GM18868 (cell line): Measurements from ENCODE around the gene CHL1.

Experiments used
- ATAC-seq: cut with Tn5 transposase; IDR thresholded peaks from one replicate; pipeline ENCODE4 v1.9.1; 2021; ENCODE audit warnings: mild to moderate bottlenecking, moderate library complexity; ENCODE audit not compliant: unreplicated experiment

The CHL1 gene

GRCh38 chr3:196311-197148 lies at the start of gene CHL1:
TSS of gene CHL1 (plus strand) at chr3:196763. CDS start at chr3:319777, 123,014 bp downstream.
- ATAC-seq: no peak

DNA sequence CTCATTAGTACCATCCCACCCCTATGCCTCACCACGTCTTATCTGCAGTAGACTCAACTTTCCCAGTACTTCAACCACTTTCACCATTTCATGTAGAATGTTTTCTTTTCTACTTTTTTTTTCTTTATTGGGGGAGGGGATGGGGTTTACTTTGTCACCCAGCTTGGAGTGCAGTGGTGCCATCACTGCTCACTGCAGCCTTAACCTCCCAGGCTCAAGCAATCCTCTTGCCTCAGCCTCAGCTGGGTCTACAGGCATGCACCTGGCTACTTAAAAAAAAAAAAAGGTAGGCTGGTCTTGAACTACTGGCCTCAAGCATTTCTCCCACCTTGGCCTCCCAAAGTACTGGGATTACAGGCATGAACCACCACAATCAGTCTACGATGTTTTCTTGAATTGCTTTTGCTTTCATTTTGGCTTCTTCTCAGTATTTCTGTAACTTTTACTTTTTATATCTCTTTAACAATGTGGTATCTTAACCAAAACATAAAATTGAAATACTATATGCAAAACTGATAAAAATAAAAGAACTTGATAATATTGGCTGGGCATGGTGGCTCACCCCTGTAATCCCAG lies 44.9 kb upstream of the CHL1 start:
- ATAC-seq: no peak

GRCh38 chr3:159974-160373 lies 36.6 kb upstream of the CHL1 start:
- ATAC-seq: no peak

- no peak for ATAC-seq
These were observed 30.5 kb upstream of the CHL1 start for GRCh38 chr3:166071-166470.

GRCh38 chr3:166799-167198 lies 29.8 kb upstream of the CHL1 start:
- ATAC-seq: no peak

DNA sequence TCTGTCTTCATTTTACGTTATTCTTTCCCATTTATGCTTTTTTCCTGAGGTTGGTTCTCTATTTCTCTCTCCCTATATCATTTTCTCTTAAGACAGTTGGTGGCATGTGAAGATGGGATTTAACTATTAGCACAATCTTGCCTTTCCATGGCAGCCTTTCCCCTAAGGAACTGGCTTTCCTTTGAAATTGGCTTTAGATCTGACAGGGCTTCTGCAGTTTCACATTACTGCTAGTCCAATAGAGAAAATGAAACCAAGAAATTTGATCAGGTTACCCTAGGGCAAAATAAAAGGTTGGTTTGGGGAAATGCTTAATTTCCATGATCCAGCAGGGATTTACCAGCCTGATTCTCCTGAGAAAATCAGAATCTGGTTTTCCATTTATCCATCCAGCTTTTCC lies 22.7 kb upstream of the CHL1 start:
- peak; percentile 76 for ATAC-seq

GRCh38 chr3:184976-185375 lies 11.6 kb upstream of the CHL1 start:
- no peak for ATAC-seq

DNA sequence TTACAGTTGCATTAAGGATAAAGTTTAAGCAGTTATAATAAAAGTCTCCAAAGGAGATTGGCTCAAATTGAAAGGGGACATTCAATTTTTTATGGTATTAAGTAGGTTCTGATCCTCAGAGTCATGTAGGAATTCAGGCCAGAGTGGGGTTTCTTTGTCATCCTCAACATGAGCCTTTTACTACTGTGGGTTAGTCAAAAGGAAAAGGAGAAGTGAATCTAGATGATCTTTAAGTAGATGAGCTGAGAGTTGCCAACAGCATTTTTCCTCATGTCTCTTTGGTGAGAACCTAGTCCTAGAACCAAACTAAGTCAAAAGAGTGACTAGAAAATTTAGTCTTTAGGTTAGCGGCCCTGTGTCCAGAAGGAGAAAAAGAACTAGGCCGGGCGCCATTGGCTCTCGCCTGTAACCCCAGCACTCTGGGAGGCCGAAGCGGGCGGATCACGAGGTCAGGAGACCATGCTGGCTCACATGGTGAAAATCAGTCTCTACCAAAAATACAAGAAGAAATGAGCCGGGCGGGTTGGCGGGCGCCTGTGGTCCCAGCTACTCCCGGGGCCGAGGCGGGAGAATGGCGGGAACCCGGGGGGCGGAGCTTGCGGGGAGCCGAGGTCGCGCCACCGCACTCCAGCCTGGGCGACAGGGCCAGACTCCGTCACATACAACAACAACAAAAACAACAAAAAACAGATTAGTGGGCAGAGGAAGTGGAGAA lies 4.2 kb upstream of the CHL1 start:
- peak; percentile 94 for ATAC-seq

DNA sequence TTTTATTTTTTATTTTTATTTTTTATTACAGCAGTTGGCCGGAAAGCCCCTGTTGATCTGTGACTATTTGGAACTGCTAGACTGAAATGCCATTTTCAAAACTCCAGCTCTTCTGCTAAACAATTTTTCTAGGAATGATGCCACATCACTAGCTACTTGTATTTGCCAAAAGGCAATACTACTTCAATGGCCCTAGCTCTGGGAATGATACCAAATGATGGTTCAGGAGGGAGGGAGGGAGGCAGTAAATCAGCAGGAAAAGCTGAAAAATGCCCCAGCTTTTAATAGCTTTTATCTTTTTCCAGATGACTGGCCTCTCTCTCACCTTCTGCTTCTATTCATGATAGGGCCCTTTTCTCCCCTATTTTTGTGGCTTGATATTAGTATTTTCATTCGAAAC lies 2.6 kb upstream of the CHL1 start:
- no peak for ATAC-seq

DNA sequence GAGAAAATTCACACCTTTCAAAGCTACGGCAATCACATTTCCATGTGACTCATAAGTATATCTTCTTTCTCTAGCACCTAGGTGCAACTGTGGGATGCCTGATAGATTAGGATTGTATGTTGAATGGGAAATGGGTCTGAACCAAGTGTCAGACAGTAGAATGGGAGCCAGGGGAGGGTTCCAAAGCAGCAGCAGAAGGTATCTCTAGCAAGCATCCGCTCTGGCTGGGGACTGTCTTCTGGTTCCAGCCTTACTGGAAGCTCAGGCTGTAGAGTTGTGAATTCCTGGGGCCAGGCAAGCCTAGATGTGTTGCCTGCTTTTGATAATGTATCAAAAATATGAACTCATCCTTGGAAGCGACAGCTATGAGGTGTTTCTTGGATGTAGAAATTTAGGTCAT lies 2.1 kb upstream of the CHL1 start:
- no peak for ATAC-seq

GRCh38 chr3:195666-196065 lies 897 bp upstream of the CHL1 start:
- no peak for ATAC-seq

DNA sequence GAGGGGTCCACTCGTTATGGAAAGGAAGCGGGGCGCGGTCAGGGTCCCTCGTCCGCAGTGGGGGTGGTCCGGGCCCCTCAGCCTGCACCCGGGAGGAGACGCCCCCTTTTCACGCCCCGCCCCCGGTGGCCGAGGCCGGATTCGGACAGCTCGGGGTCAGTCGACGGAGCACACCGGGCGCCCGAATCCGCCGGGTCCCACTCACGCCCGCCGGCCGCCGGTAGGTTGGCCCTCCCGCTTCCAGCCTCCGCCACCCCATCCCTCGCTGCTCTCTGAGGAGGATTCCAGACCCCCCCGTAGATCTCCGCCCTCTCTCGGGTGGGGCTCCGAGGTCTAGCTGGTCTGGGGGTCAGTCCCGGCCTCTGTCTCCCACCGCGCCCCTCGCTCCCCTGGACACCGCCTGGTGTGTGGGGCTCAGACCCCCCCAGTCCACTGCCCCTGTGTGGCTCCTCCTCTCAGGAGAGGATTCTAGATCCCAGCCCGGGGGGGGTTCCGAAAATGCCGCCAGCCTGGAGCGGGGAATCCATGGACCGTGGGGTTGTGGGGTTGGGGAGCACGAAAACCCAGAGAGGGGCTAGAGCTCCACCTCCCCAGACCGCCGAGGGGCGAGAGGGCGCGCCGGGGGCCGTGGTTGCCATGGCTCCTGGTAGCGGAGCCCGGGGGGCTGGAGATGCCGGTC lies 725 bp downstream of the CHL1 start:
- ATAC-seq: no peak

- no peak for ATAC-seq
These were observed 1.4 kb downstream of the CHL1 start for GRCh38 chr3:197828-198491.

GRCh38 chr3:199835-200234 lies 3.3 kb downstream of the CHL1 start:
- no peak for ATAC-seq

- no peak for ATAC-seq
These were observed 4.3 kb downstream of the CHL1 start for GRCh38 chr3:200758-201325.

DNA sequence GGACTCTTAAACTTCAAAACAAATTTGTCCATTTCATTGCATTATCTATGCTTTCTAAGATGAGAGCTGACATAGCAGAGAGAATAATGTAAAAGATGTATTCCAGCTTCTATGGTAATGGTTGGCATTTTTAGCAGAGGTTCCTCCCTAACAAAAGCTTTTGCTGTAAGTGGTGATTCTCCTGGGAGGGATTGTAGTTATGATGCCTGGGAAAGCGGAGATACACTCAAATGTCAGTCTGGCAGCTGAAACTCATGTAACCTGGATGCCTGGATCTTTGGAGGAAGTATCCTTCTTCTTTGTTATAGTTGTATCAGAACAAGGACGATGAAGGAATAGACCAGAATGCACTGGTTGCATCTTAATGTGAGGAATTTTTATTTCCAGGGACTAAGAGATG lies 7.5 kb downstream of the CHL1 start:
- ATAC-seq: no peak

DNA sequence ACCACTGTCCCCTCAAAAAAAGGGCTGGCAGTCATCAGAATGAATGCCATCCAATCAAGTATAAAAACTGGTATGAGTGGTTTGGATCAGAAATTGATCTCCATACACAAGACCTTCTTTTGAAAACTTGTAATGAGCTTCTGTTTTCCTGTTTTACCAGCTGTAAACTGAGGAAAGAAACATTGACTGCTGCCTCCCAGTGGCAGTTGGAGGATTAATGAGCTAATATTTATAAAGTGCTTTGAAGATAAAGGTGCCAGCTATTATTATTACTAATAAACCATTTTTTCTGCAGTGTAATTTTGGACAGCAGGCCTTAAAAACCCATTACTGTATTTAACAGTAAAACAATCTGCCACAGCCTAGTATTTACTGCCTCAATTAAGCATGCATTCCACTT lies 11.4 kb downstream of the CHL1 start:
- no peak for ATAC-seq

- ATAC-seq: no peak
These were observed 14.1 kb downstream of the CHL1 start for GRCh38 chr3:210669-211068.

DNA sequence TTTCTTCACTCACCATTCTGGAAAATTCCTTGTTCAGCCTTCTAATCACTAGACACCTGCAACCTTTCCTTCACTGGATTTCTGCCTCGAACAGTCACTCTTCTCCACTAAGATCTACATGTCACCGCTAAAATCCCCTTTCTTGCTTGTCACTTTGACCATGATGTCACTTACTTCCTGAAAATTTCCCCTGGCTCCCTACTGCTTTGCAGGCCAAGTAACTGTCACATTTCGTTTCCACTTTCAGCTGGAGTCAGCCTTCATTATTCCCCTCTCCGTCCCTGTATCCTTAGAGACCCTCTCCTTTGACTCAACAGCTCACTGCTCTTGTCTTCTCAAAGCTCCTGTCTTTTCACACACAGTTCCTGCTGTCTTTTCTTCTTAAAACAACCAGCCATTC lies 15.9 kb downstream of the CHL1 start:
- peak; percentile 92 for ATAC-seq

DNA sequence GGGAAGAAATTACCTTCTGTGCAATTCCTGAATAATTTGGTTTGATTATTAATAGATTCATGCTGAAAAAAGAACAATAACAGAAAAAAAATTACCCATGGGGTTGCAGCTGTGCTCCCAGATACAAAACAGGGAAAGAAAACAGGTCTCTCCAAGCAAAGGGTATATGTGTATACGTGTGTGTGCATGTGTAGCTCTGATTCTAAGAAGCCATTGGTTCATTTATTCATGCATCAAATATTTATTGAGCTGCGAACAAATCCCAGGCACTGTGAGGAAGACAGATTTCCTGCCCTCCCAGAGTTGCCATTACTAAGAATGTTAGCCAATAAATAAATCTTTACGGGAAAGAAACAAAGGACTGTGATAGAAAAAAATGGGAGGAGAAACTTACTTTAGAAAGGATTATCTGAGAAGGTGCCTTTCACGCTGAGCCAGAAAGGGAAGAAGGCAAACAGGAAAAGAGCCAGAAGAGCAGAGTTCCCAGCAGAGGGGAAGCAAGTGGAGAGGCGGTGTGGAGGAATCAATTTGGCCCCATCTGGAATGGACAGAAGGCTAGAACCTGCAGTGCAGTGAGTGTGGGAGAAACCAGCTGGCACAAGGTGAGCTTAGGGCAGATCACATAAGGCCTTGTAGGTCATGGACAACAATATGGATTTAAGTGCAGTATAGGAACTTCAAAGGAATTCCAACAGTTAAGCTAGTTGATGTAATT lies 20.7 kb downstream of the CHL1 start:
- ATAC-seq: no peak
